Large intestine (tissue), 3 donors: Measurements from ENCODE around the gene FREM1. TPM values are rescaled to one million over a fixed set of nuclear protein-coding genes. Genes with fewer than 3 reads are reported as not detected.
"Not testable (repeated sequence)": the region's sequence is repeated elsewhere in the genome, so short reads cannot be mapped to it uniquely, and the experiment has no call there.

Experiments
- DNase-seq, 2 donors: peaks; one replicate each; pipeline versions ENCODE4 v3.0.0 to v3.0.0-alpha.2; 2013
- H3K27ac ChIP-seq: one replicate; pipeline ENCODE4 v1.5.1; 2013; ENCODE audit warnings: low read length
- H3K27me3 ChIP-seq: 2 replicates; pipeline ENCODE4 v1.6.1; 2013; ENCODE audit warnings: low read length; ENCODE audit not compliant: control insufficient read depth, insufficient read depth
- H3K36me3 ChIP-seq: 2 replicates; pipeline ENCODE4 v1.6.1; 2013; ENCODE audit warnings: low read length; ENCODE audit not compliant: control insufficient read depth, insufficient read depth
- H3K4me1 ChIP-seq: one replicate; pipeline ENCODE4 v1.6.1; 2013; ENCODE audit warnings: low read length; ENCODE audit not compliant: control insufficient read depth, insufficient read depth
- H3K4me3 ChIP-seq: one replicate; pipeline ENCODE4 v1.5.1; 2013; ENCODE audit warnings: low read length
- H3K9me3 ChIP-seq: one replicate; pipeline ENCODE4 v1.6.1; 2013; ENCODE audit warnings: mild to moderate bottlenecking, low read depth, low read length, moderate library complexity; ENCODE audit not compliant: control insufficient read depth
- WGBS: methylation state at CpG from one replicate; pipeline ENCODE4 v1.1.5; 2013; ENCODE audit warnings: low lambda C conversion rate; ENCODE audit not compliant: insufficient coverage; 5-methylcytosine and 5-hydroxymethylcytosine counted together
- polyA plus RNA-seq: library from polyadenylated mRNA; unstranded; fragments of 120-200 nt; gene quantifications from one replicate; pipeline ENCODE4 v1.2.1, GENCODE V29; 2013

The FREM1 gene
- polyA plus RNA-seq, 1 donor: 10.0 TPM

DNA sequence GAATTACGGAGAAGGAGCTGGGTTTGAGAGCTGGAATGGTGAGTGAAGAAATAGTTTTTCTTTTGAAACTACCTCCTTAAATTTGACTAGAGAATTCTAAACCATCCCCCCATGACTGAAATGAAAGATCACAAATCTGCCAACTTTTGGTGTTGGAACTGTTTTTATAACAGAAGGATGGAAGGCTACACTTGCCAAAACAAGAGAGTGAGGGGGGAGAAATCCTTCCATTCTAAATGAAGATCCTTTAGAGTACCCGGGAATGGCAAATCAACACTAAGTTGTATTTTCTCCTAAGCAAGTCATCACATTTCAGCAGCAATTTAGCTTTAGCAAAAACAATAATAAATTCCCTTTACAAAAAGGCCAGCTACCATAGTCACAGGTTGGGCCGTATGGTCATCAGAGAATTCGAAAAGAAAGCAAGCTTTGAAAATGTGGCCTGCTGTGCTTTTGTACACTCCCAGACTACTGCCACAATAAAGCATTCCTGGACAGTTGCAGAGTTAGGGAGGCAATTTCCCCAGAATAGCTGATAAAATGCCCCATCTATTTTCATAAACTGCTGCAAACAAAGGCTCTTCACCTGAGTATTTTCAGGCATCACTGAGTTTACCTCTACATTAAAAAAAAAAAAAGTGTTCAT, 25.0 kb upstream of the FREM1 start:
- Histone ChIP-seq H3K4me1 (no peaks in the 10 kb centered on the region), H3K27me3 (no peaks in the 10 kb centered on the region), H3K4me3 (no peak overlapping the region), H3K9me3 (no peaks in the 10 kb centered on the region), H3K27ac (no peak overlapping the region), H3K36me3 (no peaks in the 10 kb centered on the region)
- no peak for DNase-seq
- 80% methylated on average over 1 of the region's 4 CpGs for WGBS

DNA sequence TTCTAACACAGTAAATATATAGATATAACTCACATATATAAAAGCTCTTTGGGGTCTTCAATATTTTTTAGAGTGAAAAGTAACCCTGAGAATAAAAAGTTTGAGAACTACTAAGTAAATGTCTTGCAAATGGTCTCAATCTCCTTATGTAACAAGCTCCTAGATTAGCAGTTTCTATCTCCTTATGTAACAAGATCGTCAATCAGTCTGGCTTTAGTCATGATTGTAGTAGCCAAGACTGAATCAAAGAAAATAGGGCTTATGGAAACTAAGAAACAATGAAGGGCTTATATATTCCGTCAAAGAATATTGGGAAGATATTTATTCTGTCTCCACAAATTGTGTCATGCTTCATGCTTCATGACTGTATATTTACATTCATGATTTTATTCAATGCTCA, 22.4 kb upstream of the FREM1 start:
- Histone ChIP-seq H3K27ac (no peak overlapping the region), H3K27me3 (no peaks in the 10 kb centered on the region), H3K9me3 (no peaks in the 10 kb centered on the region), H3K36me3 (no peaks in the 10 kb centered on the region), H3K4me1 (no peaks in the 10 kb centered on the region), H3K4me3 (no peak overlapping the region)
- no CpG with 5 or more reads among the region's 2 CpGs for WGBS
- DNase-seq: no peak

DNA sequence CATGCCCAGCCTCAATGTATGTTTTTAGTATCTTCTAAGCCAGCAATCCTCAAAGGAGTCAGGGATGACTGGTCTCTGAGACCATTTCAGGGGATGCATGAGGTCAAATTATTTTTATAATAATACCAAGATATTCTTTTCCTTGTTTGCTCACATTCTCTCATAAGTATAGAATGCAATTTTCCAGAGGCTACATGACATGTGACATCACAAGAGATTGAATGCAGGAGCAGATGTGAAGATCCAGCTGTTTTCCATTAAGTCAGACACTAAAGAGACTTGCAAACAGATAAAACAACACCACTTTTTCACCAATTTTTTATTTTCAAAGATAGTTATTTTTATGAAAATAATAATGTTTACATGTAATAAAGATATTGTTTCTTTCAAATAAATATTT, 22.0 kb upstream of the FREM1 start:
- no peaks in the 10 kb centered on the region for H3K9me3 ChIP-seq
- no peaks in the 10 kb centered on the region for H3K4me1 ChIP-seq
- no peaks in the 10 kb centered on the region for H3K36me3 ChIP-seq
- H3K27me3 ChIP-seq: no peaks in the 10 kb centered on the region
- no peak overlapping the region for H3K27ac ChIP-seq
- DNase-seq: no peak
- no peak overlapping the region for H3K4me3 ChIP-seq

DNA sequence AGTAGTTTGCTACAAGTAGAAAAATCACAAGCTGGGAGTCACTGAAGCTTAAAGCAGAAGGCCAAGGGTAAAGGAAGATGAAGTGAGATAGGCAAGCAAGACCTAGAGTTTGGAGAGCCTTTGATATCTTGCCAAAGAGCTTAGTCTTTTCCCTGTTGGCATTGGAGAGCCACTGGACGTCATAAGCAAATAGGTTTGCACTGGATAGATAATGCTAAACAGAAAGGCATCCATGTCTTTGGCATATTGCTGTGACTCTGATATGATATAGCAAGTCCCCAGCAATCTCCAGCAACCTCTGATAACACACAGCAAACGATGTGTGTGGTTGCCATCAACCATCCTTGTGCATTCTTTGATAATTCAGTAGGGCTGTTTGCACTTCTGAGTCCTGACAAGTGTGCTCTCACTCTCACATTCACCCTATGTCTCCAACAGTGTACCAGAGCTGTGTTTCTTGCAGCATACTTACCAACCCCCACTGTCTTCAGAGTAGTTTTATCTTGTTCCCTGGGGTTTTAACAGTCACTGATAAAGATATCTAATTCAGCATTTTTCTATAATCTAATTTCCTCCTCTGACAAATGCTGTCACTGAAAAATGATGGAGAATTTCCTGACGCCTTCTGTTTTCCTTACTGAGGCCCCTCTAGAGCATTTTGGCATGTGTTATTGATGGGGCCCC, 16.9 kb upstream of the FREM1 start:
- no peaks in the 10 kb centered on the region for H3K9me3 ChIP-seq
- H3K27me3 ChIP-seq: no peaks in the 10 kb centered on the region
- H3K4me3 ChIP-seq: no peak overlapping the region
- H3K27ac ChIP-seq: no peak overlapping the region
- no peaks in the 10 kb centered on the region for H3K4me1 ChIP-seq
- WGBS: no CpG with 5 or more reads among the region's 3 CpGs
- no peaks in the 10 kb centered on the region for H3K36me3 ChIP-seq
- DNase-seq: no peak

DNA sequence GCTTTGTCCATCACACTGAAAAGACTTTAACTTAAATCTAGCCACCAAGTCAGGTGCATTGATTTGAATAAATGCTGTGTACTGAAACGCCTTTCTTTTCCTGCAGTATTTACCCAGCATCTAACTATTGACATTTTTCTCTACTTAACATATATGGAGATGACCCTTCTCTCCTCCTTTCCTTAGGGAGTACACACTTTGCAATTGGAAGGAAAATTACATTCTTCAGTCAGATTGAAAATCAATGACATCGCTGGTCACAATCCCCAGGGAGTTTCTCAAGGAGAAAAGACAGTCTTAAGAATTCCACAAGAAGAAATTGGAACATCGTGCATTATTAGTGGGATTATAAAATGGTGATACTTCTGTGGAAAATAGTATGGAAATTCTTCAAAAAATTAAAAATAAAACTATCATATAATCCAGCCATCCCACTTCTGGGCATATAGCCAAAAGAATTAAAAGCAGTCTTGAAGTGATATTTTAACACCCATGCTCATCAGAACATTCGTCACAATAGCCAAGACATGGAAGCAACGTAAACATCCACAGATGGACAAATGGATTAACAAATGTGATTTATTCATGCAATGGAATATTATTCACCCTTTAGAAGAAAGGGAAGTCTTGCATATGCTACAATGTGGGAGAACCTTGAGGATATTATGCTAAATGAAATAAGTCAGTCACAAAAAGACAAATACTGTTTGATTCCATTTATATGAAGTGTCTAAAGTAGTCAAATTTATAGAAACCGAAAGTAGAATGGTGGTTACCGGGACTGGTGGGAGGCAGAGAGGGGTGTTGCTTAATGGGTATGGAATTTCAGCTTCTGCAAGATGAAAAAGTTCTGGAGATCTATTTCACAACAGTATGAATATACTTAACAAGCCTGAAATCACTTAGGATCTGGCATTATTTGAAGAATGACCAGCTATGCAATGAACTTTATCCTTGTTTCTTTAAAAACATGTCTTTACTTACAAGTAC, 14.3 kb upstream of the FREM1 start:
- no peaks in the 10 kb centered on the region for H3K36me3 ChIP-seq
- DNase-seq: no peak
- WGBS: 83% methylated on average over 6 of the region's 7 CpGs
- no peak overlapping the region for H3K27ac ChIP-seq
- no peak overlapping the region for H3K4me3 ChIP-seq
- H3K27me3 ChIP-seq: no peaks in the 10 kb centered on the region
- H3K4me1 ChIP-seq: no peaks in the 10 kb centered on the region
- H3K9me3 ChIP-seq: no peaks in the 10 kb centered on the region

DNA sequence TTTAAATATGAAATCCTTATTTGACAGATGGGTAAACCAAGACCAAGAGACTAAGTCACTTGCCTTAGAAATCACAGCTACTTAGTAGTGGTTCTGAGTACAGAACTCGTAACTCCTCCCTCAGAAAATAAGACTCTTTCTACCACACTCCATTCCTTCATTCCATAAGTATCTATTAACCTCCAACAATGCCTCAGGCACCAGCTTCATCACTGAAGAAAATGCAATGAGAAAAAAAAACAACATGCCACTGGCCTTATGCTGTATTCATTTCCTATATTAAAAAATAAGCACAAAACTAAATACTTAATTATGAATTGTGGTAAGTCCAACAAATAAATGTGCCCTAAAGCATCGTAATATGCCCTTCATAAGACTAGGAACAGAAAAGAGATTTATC, 13.5 kb upstream of the FREM1 start:
- no peaks in the 10 kb centered on the region for H3K4me1 ChIP-seq
- WGBS: no CpG with 5 or more reads among the region's 2 CpGs
- no peak overlapping the region for H3K27ac ChIP-seq
- no peaks in the 10 kb centered on the region for H3K27me3 ChIP-seq
- DNase-seq: no peak
- H3K4me3 ChIP-seq: no peak overlapping the region
- no peaks in the 10 kb centered on the region for H3K36me3 ChIP-seq
- H3K9me3 ChIP-seq: no peaks in the 10 kb centered on the region

DNA sequence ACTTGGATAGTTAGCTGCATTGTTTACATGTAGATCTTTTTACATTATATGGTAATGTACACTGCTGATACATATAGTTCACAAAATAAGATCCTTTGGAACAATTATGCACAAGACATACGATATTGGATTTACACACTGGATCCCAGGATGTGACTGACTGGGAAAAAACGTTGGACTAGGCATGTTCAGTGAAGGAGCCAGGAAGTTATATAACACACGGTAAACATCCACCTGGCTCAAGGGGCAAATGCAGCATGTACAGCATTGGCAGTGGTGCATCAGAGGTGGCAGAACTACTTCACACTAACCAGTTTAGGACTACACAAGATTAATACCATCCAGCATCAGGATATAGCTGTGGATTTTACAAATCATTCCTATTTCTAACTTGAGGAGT, 10.6 kb upstream of the FREM1 start:
- WGBS: 100% methylated on average over 1 of the region's 3 CpGs
- H3K4me3 ChIP-seq, H3K4me1 ChIP-seq, DNase-seq, H3K27ac ChIP-seq, H3K27me3 ChIP-seq, H3K36me3 ChIP-seq, H3K9me3 ChIP-seq: not testable (repeated sequence)

DNA sequence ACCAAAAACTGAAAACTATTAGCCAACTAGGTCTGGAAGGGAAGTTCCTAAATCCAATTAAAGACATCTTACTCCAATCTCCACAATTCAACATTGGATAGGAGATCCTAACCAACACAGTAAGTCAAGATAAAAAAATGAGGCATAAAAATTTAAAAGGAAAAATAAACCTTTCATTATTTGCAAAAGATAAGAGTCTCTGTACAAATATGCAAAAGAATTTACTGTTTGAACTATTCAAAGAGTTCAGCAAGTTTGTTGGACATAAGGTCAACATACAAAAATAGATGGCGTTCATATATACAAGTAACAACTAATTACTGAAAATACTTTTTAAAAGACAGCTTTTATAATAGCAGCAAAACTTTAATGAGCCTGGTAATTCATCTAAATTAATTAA, 3.1 kb upstream of the FREM1 start:
- 80% methylated on average over 1 of the region's 1 CpG for WGBS
- no peaks in the 10 kb centered on the region for H3K27me3 ChIP-seq
- H3K9me3 ChIP-seq: no peaks in the 10 kb centered on the region
- DNase-seq: no peak
- no peak overlapping the region for H3K4me3 ChIP-seq
- no peak overlapping the region for H3K27ac ChIP-seq
- peaks cover 6% of the 10 kb centered on the region for H3K4me1 ChIP-seq
- H3K36me3 ChIP-seq: no peaks in the 10 kb centered on the region

DNA sequence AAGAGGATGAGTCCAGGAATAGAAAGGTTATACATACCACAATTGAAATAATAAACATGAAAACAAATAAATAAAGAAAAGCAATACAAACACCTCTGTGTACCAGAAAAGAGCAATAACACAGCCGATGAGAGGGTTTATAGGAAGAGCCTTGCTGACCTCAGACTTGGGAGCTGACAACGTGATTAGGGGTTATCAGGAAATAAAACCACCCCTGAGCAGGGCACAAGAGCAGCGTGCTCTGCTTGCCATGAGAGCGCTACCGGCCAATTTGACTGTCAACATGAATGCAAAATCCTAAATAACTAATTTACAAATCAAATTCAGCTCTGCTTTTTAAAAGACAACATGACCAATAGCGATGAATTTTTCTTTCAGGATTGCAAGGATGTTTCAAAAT, 2.6 kb upstream of the FREM1 start:
- no peaks in the 10 kb centered on the region for H3K9me3 ChIP-seq
- H3K36me3 ChIP-seq: no peaks in the 10 kb centered on the region
- 79% methylated on average over 2 of the region's 6 CpGs for WGBS
- H3K4me1 ChIP-seq: peaks cover 10% of the 10 kb centered on the region
- no peak for DNase-seq
- no peak overlapping the region for H3K4me3 ChIP-seq
- H3K27ac ChIP-seq: no peak overlapping the region
- no peaks in the 10 kb centered on the region for H3K27me3 ChIP-seq

DNA sequence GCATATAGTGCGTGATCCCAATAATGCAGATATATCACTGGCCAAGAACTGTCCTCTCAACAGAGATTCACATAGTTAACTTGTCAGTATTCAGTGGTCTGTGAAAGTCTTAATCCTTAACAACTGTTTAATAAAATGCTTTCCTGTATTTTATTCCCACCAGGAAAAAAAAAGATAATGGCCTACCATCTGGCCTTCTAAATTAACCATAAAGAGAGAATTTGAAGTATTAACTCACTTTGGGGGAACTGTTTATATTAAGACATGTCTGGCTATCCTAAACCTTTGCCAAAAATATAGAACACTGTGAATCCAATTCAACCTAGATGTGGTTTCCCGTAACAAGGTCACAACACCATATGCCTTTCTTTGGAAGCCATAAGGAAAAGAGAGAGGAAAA, 818 bp upstream of the FREM1 start:
- no peaks in the 10 kb centered on the region for H3K36me3 ChIP-seq
- no peaks in the 10 kb centered on the region for H3K9me3 ChIP-seq
- no peak overlapping the region for H3K4me3 ChIP-seq
- H3K4me1 ChIP-seq: peaks cover 25% of the 10 kb centered on the region
- 89% methylated on average over 2 of the region's 2 CpGs for WGBS
- no peaks in the 10 kb centered on the region for H3K27me3 ChIP-seq
- no peak overlapping the region for H3K27ac ChIP-seq
- no peak for DNase-seq
